HCT116 (cell line): Measurements from ENCODE around the gene CYP4F2. TPM values are rescaled to one million over a fixed set of nuclear protein-coding genes. Genes with fewer than 3 reads are reported as not detected.
A peak's percentile ranks its signal among the peaks of the same experiment; 100 is the strongest.

Experiments used
- ATAC-seq: fragments of 200-7000 bp; cut with Tn5 transposase; 2 replicates; pipeline ENCODE4 v1.9.1; 2020; ENCODE audit warnings: mild to moderate bottlenecking, moderate library complexity
- BruUV-seq: library from RNA; stranded (reverse); fragments of 400-500 nt; replicated peaks from 2 replicates; lab custom pipeline; 2021; lab: Mats Ljungman, UMichigan
- CTCF ChIA-PET: fragments of 300-600 bp; sonication (Branson Sonifier 250); formaldehyde crosslinking; loops from one replicate; lab custom pipeline; 2021; ENCODE audit warnings: antibody characterized with exemption; lab: Charles Lee
- POLR2A ChIA-PET: fragments of 300-600, 350-600 bp; sonication (Branson Sonifier 250); formaldehyde crosslinking; loops from one replicate; lab custom pipeline; 2021; ENCODE audit warnings: antibody characterized with exemption; lab: Charles Lee
- RAD21 ChIA-PET, 2 experiments: fragments of 300-600 bp; sonication (Branson Sonifier 250); formaldehyde crosslinking; loops; one replicate each; lab custom pipeline; 2023; ENCODE audit warnings: low total read pairs in 2 of 2; ENCODE audit not compliant: uncharacterized antibody in 2 of 2, unreplicated experiment in 2 of 2, low non-redundant PET in 1 of 2; lab: Charles Lee
- DNase-seq: peaks from one replicate; pipeline ENCODE4 v3.0.0-alpha.2; 2010; ENCODE audit warnings: low read depth, low spot score
- H2AFZ ChIP-seq: fragments of 200-600 bp; shearing (Covaris generic), sonication (generic); 2 replicates; pipeline ENCODE4 v1.6.1; 2017; ENCODE audit warnings: low read depth, mixed run types, mixed read lengths, antibody characterized with exemption, low read length; ENCODE audit not compliant: poor library complexity, severe bottlenecking
- H3K27ac ChIP-seq: 2 replicates; pipeline ENCODE4 v1.5.1; 2012; ENCODE audit warnings: low read depth, low read length
- H3K27me3 ChIP-seq: fragments of 200-600 bp; sonication (generic); 2 replicates; pipeline ENCODE4 v1.6.1; 2016; ENCODE audit warnings: mixed run types, low read length, mixed read lengths; ENCODE audit not compliant: insufficient read depth
- H3K36me3 ChIP-seq, 2 experiments: fragments of 200-500 bp in 1 of 2; fragments of 200-600 bp in 1 of 2; sonication (Bioruptor generic) in 1 of 2; sonication (generic) in 1 of 2; 2 replicates each; pipeline versions ENCODE4 v1.5.1 to v1.6.1; 2014 to 2016; ENCODE audit warnings: low read length in 2 of 2, inconsistent platforms in 1 of 2, mixed read lengths in 1 of 2, mixed run types in 1 of 2; ENCODE audit not compliant: insufficient read depth in 2 of 2, control insufficient read depth in 1 of 2
- H3K4me1 ChIP-seq, 2 experiments: fragments of 200-600 bp in 1 of 2; sonication (generic) in 1 of 2; 2 replicates each; pipeline versions ENCODE4 v1.5.1 to v1.6.1; 2012 to 2017; ENCODE audit warnings: low read length in 2 of 2, inconsistent platforms in 1 of 2, mild to moderate bottlenecking in 1 of 2, mixed read lengths in 1 of 2, mixed run types in 1 of 2, moderate library complexity in 1 of 2; ENCODE audit not compliant: insufficient read depth in 2 of 2, control insufficient read depth in 1 of 2
- H3K4me2 ChIP-seq: fragments of 200-600 bp; sonication (generic); 2 replicates; pipeline ENCODE4 v1.6.1; 2017; ENCODE audit warnings: mixed run types, low read length, mixed read lengths
- H3K4me3 ChIP-seq, 2 experiments: fragments of 200-600 bp in 1 of 2; sonication (generic) in 1 of 2; replicated peaks in 1 of 2; 2 replicates each; pipeline ENCODE4 v1.5.1; 2011 to 2016; ENCODE audit warnings: low read length in 2 of 2, control low read depth in 1 of 2, low read depth in 1 of 2, mild to moderate bottlenecking in 1 of 2, mixed read lengths in 1 of 2, mixed run types in 1 of 2
- H3K79me2 ChIP-seq: fragments of 200-600 bp; sonication (generic); 2 replicates; pipeline ENCODE4 v1.6.1; 2017; ENCODE audit warnings: mild to moderate bottlenecking, mixed run types, low read length, moderate library complexity, mixed read lengths; ENCODE audit not compliant: insufficient read depth
- H3K9ac ChIP-seq: fragments of 200-600 bp; sonication (generic); 2 replicates; pipeline ENCODE4 v1.6.1; 2016; ENCODE audit warnings: low read length, mixed read lengths
- H3K9me2 ChIP-seq: fragments of 200-600 bp; sonication (generic), shearing (Covaris generic); 2 replicates; pipeline ENCODE4 v1.6.1; 2017; ENCODE audit warnings: mixed run types, mild to moderate bottlenecking, moderate library complexity; ENCODE audit not compliant: insufficient read depth
- H3K9me3 ChIP-seq, 2 experiments: fragments of 200-500 bp in 1 of 2; fragments of 200-600 bp in 1 of 2; sonication (Bioruptor generic) in 1 of 2; sonication (generic) in 1 of 2; 2 replicates each; pipeline ENCODE4 v1.6.1; 2014 to 2017; ENCODE audit warnings: low read length in 2 of 2, mixed read lengths in 2 of 2, inconsistent platforms in 1 of 2, low read depth in 1 of 2, mild to moderate bottlenecking in 1 of 2, mixed run types in 1 of 2, moderate library complexity in 1 of 2; ENCODE audit not compliant: control insufficient read depth in 1 of 2, insufficient read depth in 1 of 2
- H4K20me1 ChIP-seq: fragments of 200-600 bp; sonication (generic), shearing (Covaris generic); 2 replicates; pipeline ENCODE4 v1.6.1; 2017; ENCODE audit warnings: mixed run types, mild to moderate bottlenecking, moderate library complexity; ENCODE audit not compliant: insufficient read depth
- CBX3 ChIP-seq: IDR thresholded peaks from 2 replicates; pipeline ENCODE4 v1.6.1; 2012; ENCODE audit warnings: low read depth
- CEBPB ChIP-seq: IDR thresholded peaks from 2 replicates; pipeline ENCODE4 v1.6.1; 2012; ENCODE audit warnings: low read depth
- CTCF ChIP-seq, 3 experiments: fragments of 200-600 bp in 1 of 3; sonication (generic) in 1 of 3; IDR thresholded peaks in 2 of 3; conservative IDR thresholded peaks in 1 of 3; 2 replicates each; pipeline ENCODE4 v1.5.1; 2012 to 2017; ENCODE audit warnings: low read depth in 2 of 3, low read length in 2 of 3, antibody characterized with exemption in 1 of 3, borderline replicate concordance in 1 of 3, control low read depth in 1 of 3, mild to moderate bottlenecking in 1 of 3, mixed read lengths in 1 of 3, mixed run types in 1 of 3, moderate library complexity in 1 of 3; ENCODE audit not compliant: insufficient read depth in 1 of 3
- ELF1 ChIP-seq: IDR thresholded peaks from 2 replicates; pipeline ENCODE4 v1.6.1; 2012; ENCODE audit warnings: low read depth, borderline replicate concordance
- EZH2 ChIP-seq: fragments of 200-600 bp; sonication (generic); IDR thresholded peaks from 2 replicates; pipeline ENCODE4 v1.6.1; 2017; ENCODE audit warnings: antibody characterized with exemption, mixed run types
- REST ChIP-seq: IDR thresholded peaks from 2 replicates; pipeline ENCODE4 v1.6.1; 2012; ENCODE audit warnings: low read depth
- SIN3A ChIP-seq: IDR thresholded peaks from 2 replicates; pipeline ENCODE4 v1.6.1; 2012; ENCODE audit warnings: low read depth
- SP1 ChIP-seq: IDR thresholded peaks from 2 replicates; pipeline ENCODE4 v1.6.1; 2012; ENCODE audit warnings: low read depth
- TCF7L2 ChIP-seq: IDR thresholded peaks from 2 replicates; pipeline ENCODE4 v1.7.0; 2011; ENCODE audit warnings: borderline replicate concordance, inconsistent platforms; ENCODE audit not compliant: insufficient read depth, insufficient read length; ENCODE audit errors: extremely low read depth
- intact Hi-C: fragments of 100-400 bp; cut with micrococcal nuclease; formaldehyde crosslinking; loops from 2 replicates; pipeline ENCODE4 v1.10.0; 2022
- total RNA-seq: library from RNA; stranded (reverse); gene quantifications from one replicate; pipeline ENCODE4 v1.2.1, GENCODE V29; 2021; ENCODE audit not compliant: unreplicated experiment
- TF ChIP-seq, protein P1 (sequence below): IDR thresholded peaks from 2 replicates; pipeline ENCODE4 v1.6.1; 2012

Gene CYP4F2
- total RNA-seq, 1 experiment from 2014 or later, result 1.1 TPM

DNA sequence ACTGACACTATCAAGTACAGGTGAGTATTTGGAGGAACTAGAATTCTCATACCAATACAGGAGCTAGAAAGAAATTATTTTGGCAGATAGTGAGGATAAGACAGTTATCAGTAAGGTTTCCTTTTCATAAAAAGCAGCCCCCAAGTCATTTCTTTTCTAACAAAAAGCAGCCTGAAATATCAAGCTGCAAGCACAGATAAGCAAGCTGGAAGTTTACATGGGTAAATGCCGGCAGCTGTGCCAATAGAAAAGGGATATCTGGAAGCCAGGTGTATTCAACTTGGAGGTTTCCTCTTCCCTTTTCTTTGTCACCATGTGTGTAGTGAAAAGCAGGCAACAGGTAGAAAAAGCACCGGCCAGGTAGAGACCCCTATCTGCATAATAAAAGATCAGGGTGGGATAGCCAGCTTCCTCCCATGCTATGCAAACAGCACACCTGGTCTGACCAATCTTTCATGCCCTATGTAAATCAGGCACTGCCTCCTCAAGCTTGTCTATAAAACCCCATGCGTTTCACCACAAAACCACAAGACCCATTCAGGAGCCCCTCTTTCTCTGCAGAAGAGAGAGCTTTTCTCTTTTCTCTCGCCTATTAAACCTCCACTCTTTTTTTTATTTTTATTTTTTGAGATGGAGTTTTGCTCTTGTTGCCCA is 22.9 kb downstream of the CYP4F2 start:
- ATAC-seq (no peak), DNase-seq (no peak)
- intact Hi-C loops, result no loop called here
- Histone ChIP-seq H3K79me2 (no peaks in the 10 kb centered on the region), H3K4me3 (no peak overlapping the region), H3K27ac (no peak overlapping the region), H3K4me2 (no peak overlapping the region), H2AFZ (peak overlapping the region; percentile 75), H3K36me3 (no peaks in the 10 kb centered on the region), H4K20me1 (no peaks in the 10 kb centered on the region), H3K4me1 (peaks cover 17 to 39% of the 10 kb centered on the region in 2 experiments), H3K9me2 (no peaks in the 10 kb centered on the region), H3K9ac (no peak overlapping the region), H3K9me3 (no peaks in the 10 kb centered on the region), H3K27me3 (no peaks in the 10 kb centered on the region)
- ChIA-PET CTCF (no interaction called here), POLR2A (no interaction called here), RAD21 (no interaction called here)
- no TSS peak for BruUV-seq
- TF ChIP-seq, protein P1, sequence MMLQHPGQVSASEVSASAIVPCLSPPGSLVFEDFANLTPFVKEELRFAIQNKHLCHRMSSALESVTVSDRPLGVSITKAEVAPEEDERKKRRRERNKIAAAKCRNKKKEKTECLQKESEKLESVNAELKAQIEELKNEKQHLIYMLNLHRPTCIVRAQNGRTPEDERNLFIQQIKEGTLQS, result no peak
- TF ChIP-seq SIN3A, result no peak
- no peak for TF ChIP-seq REST
- no peak for TF ChIP-seq CTCF (IDR thresholded peaks at IDR 0.05 in 2 of 3, conservative IDR thresholded peaks at IDR 0.05 in 1 of 3; ENCODE audit: borderline replicate concordance in 1 of 3, insufficient read depth in 1 of 3, low read depth in 2 of 3, low read length in 2 of 3)
- TF ChIP-seq CEBPB, result no peak
- TF ChIP-seq EZH2, result no peak
- TF ChIP-seq TCF7L2, result no peak
- TF ChIP-seq SP1, result no peak
- TF ChIP-seq CBX3, result no peak
- TF ChIP-seq ELF1, result no peak
